A673 (cell line): ENCODE results near the gene HBG2. TPM values are rescaled to one million over a fixed set of nuclear protein-coding genes. Genes with fewer than 3 reads are reported as not detected.

Source experiments
- BruUV-seq: library from RNA; stranded (reverse); fragments of 400-500 nt; replicated peaks from 2 replicates; lab custom pipeline; 2021; lab: Mats Ljungman, UMichigan
- CTCF ChIA-PET: fragments of 300-600 bp; sonication (Branson Sonifier 250); formaldehyde crosslinking; loops from one replicate; lab custom pipeline; 2022; ENCODE audit warnings: antibody characterized with exemption; lab: Charles Lee
- POLR2A ChIA-PET: fragments of 300-600 bp; sonication (Branson Sonifier 250); formaldehyde crosslinking; loops from one replicate; lab custom pipeline; 2022; ENCODE audit warnings: antibody characterized with exemption; ENCODE audit not compliant: low non-redundant PET; lab: Charles Lee
- DNase-seq: peaks from one replicate; pipeline ENCODE4 v3.0.0-alpha.2; 2015; ENCODE audit warnings: low spot score
- H3K27ac ChIP-seq: fragments of 200-600 bp; sonication (generic); 2 replicates; pipeline ENCODE4 v1.5.1; 2016; ENCODE audit warnings: mixed run types, low read depth, mild to moderate bottlenecking, mixed read lengths, antibody characterized with exemption, low read length; ENCODE audit not compliant: poor library complexity, severe bottlenecking
- H3K27me3 ChIP-seq: fragments of 200-600 bp; sonication (generic); replicated peaks from 2 replicates; pipeline ENCODE4 v1.6.1; 2017; ENCODE audit warnings: mixed run types, low read depth, mild to moderate bottlenecking, mixed read lengths, antibody characterized with exemption, low read length; ENCODE audit not compliant: insufficient read depth, poor library complexity
- H3K36me3 ChIP-seq: fragments of 200-600 bp; sonication (generic); 2 replicates; pipeline ENCODE4 v1.6.1; 2016; ENCODE audit warnings: mixed run types, mild to moderate bottlenecking, mixed read lengths, antibody characterized with exemption, low read length; ENCODE audit not compliant: insufficient read depth, poor library complexity, severe bottlenecking
- H3K4me1 ChIP-seq: fragments of 200-600 bp; sonication (generic); 2 replicates; pipeline ENCODE4 v1.6.1; 2017; ENCODE audit warnings: mixed run types, mild to moderate bottlenecking, mixed read lengths, antibody characterized with exemption, low read length; ENCODE audit not compliant: insufficient read depth, poor library complexity, severe bottlenecking
- H3K4me3 ChIP-seq: fragments of 200-600 bp; sonication (generic); 2 replicates; pipeline ENCODE4 v1.5.1; 2016; ENCODE audit warnings: low read depth, mixed run types, mild to moderate bottlenecking, mixed read lengths, low read length; ENCODE audit not compliant: poor library complexity, severe bottlenecking
- H3K9me3 ChIP-seq: fragments of 200-600 bp; sonication (generic); 2 replicates; pipeline ENCODE4 v1.6.1; 2016; ENCODE audit warnings: mixed run types, low read depth, mild to moderate bottlenecking, mixed read lengths, antibody characterized with exemption, low read length; ENCODE audit not compliant: poor library complexity, severe bottlenecking
- EZH2 ChIP-seq: fragments of 200-600 bp; sonication (generic); IDR thresholded peaks from 2 replicates; pipeline ENCODE4 v1.6.1; 2017; ENCODE audit warnings: borderline replicate concordance, low read depth, mild to moderate bottlenecking, mixed read lengths, antibody characterized with exemption, low read length; ENCODE audit not compliant: poor library complexity, severe bottlenecking
- intact Hi-C: fragments of 100-400 bp; cut with micrococcal nuclease; formaldehyde crosslinking; loops from one replicate; pipeline ENCODE4 v1.10.0; 2022; ENCODE audit not compliant: unreplicated experiment
- total RNA-seq: library from RNA; stranded (reverse); gene quantifications from 2 replicates; pipeline ENCODE4 v1.2.3, GENCODE V29; 2021
- TF ChIP-seq, protein P1 (sequence below): fragments of 300-800, 200-600 bp; sonication (generic); conservative IDR thresholded peaks from 2 replicates; pipeline ENCODE4 v1.5.1; 2017; ENCODE audit warnings: low read depth, mild to moderate bottlenecking, antibody characterized with exemption, low read length, moderate library complexity, mixed read lengths

Gene HBG2
- total RNA-seq, 1 experiment from 2014 or later: not detected

DNA sequence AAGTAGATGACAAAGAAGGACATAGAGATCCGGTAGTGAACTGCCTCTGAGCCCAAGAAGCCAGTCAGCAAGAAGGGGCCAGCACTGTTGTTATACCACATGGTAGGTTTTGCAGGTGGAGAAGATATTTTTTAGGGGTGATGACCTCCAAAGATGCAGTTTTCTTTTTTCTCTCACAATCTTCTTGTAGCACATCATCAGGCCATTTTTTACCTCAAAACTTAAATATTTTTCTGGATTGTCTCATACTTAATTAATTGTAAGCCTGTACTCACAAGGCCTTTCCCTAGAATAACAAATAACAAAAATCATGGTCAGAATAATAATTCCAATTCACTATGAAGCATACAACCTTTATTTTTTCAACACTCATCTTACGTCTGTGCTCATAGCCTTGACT is 47.3 kb upstream of the HBG2 start, which contains the start of gene OR51B4:
OR51B4 (minus strand) TSS at position 101 of the 400 bp plus-strand sequence; CDS start at position 101, 0 bp downstream.
- DNase-seq: no peak
- CTCF ChIA-PET: no interaction called here
- Histone ChIP-seq H3K27me3 (no peaks in the 10 kb centered on the region), H3K4me3 (no peak within 1 kb of the TSS), H3K9me3 (no peaks in the 10 kb centered on the region), H3K36me3 (no peaks in the 10 kb centered on the region), H3K4me1 (no peaks in the 10 kb centered on the region), H3K27ac (no peak within 1 kb of the TSS)
- intact Hi-C loops: no loop called here
- POLR2A ChIA-PET: no interaction called here
- TF ChIP-seq, protein P1, sequence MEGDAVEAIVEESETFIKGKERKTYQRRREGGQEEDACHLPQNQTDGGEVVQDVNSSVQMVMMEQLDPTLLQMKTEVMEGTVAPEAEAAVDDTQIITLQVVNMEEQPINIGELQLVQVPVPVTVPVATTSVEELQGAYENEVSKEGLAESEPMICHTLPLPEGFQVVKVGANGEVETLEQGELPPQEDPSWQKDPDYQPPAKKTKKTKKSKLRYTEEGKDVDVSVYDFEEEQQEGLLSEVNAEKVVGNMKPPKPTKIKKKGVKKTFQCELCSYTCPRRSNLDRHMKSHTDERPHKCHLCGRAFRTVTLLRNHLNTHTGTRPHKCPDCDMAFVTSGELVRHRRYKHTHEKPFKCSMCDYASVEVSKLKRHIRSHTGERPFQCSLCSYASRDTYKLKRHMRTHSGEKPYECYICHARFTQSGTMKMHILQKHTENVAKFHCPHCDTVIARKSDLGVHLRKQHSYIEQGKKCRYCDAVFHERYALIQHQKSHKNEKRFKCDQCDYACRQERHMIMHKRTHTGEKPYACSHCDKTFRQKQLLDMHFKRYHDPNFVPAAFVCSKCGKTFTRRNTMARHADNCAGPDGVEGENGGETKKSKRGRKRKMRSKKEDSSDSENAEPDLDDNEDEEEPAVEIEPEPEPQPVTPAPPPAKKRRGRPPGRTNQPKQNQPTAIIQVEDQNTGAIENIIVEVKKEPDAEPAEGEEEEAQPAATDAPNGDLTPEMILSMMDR: no peak
- TF ChIP-seq EZH2: no peak
- BruUV-seq: no TSS peak

DNA sequence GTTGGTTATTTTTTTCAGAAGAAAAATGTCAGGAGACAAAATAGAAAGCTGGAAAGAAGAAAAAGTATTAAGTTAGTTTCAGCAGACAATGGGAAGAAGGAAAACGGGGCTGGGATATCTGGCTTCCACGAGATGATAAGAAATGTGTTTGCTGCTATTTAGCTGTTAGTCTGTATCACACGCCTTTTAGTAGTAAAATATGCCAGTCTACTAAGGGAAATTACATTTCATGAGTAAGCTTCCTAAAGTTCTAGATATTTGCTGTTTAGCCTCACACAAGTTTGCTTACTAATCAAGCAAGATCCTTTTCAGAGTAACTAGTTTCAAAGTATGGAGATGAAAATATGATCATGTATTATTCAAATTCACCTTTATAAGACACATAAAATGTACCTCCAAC is 45.7 kb upstream of the HBG2 start:
- no peak overlapping the region for H3K4me3 ChIP-seq
- no peaks in the 10 kb centered on the region for H3K36me3 ChIP-seq
- no peak for TF ChIP-seq EZH2
- TF ChIP-seq, protein P1: no peak
- DNase-seq: no peak
- BruUV-seq: no TSS peak
- intact Hi-C loops: no loop called here
- no peak overlapping the region for H3K27ac ChIP-seq
- H3K9me3 ChIP-seq: no peaks in the 10 kb centered on the region
- ChIA-PET POLR2A (no interaction called here), CTCF (no interaction called here)
- no peaks in the 10 kb centered on the region for H3K4me1 ChIP-seq
- no peaks in the 10 kb centered on the region for H3K27me3 ChIP-seq

DNA sequence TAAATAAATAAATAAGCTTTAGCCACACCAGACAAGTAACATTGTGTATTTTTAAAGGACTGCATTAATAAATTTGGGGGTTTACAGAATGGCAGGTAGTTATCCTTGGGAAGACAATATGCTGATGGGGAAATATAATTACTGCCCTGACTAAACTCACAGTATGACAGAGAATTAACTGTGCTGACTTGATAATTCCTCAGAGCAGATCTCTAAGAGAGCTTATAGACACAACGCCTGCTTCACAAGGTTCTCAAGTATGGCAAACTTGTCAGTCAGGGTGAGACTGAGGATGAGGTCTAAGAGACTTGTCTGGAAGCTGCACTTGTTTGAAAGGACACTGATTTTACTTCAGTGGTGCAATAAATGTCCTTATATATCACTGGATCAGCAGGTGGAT is 43.9 kb upstream of the HBG2 start:
- Histone ChIP-seq H3K4me3 (no peak overlapping the region), H3K27me3 (no peaks in the 10 kb centered on the region), H3K27ac (no peak overlapping the region), H3K4me1 (no peaks in the 10 kb centered on the region), H3K36me3 (no peaks in the 10 kb centered on the region), H3K9me3 (no peaks in the 10 kb centered on the region)
- ChIA-PET POLR2A (no interaction called here), CTCF (no interaction called here)
- intact Hi-C loops: no loop called here
- DNase-seq: no peak
- TF ChIP-seq, protein P1: no peak
- no peak for TF ChIP-seq EZH2
- BruUV-seq: no TSS peak
